ACHN (cell line): ENCODE data around the gene POLR2E.
A peak's percentile ranks its signal among the peaks of the same experiment; 100 is the strongest.

Source experiments
- DNase-seq: peaks from one replicate; pipeline ENCODE4 v3.0.0-alpha.2; 2015
- in situ Hi-C: cut with HindIII; loops from 2 replicates; pipeline ENCODE4 v1.10.0; 2017; ENCODE audit warnings: low sequenced_read_pairs, low pct_ligation_motif_present, low pct_unique_long_range_greater_than_20kb

The POLR2E gene

GRCh38 chr19:1070931-1071791, 24.0 kb downstream of the POLR2E start:
- DNase-seq, result no peak
- in situ Hi-C loops, result no loop called here

GRCh38 chr19:1070576-1070930, 24.6 kb downstream of the POLR2E start:
- no peak for DNase-seq
- in situ Hi-C loops, result no loop called here

- DNase-seq, result no peak
Observed at GRCh38 chr19:1069009-1069779, 26.0 kb downstream of the POLR2E start.

GRCh38 chr19:1068009-1069001, 26.9 kb downstream of the POLR2E start:
- in situ Hi-C loops, result no loop called here
- DNase-seq, result no peak

More at GRCh38 chr19:1069009-1069779, 26.0 kb downstream of the POLR2E start:
- in situ Hi-C loops, result no loop called here

GRCh38 chr19:1067341-1067957, 27.7 kb downstream of the POLR2E start:
- DNase-seq, result no peak
- in situ Hi-C loops, result no loop called here

- in situ Hi-C loops, result no loop called here
- DNase-seq, result no peak
Observed at GRCh38 chr19:1066748-1067340, 28.3 kb downstream of the POLR2E start, which contains the start of gene ARHGAP45. ARHGAP45 (plus strand) TSS chr19:1067167; CDS start chr19:1067406, 239 bp downstream.

GRCh38 chr19:1066251-1066747, 28.9 kb downstream of the POLR2E start:
- in situ Hi-C loops, result no loop called here
- no peak for DNase-seq

GRCh38 chr19:1065606-1066109, 29.5 kb downstream of the POLR2E start:
- no peak for DNase-seq
- in situ Hi-C loops, result no loop called here

- peak; percentile 70 for DNase-seq
- in situ Hi-C loops, result no loop called here
Observed at GRCh38 chr19:1064661-1065605, 30.2 kb downstream of the POLR2E start.

GRCh38 chr19:1063909-1064660, 31.1 kb downstream of the POLR2E start:
- in situ Hi-C loops, result no loop called here
- no peak for DNase-seq

- in situ Hi-C loops, result no loop called here
Observed at GRCh38 chr19:1063030-1063908, 31.9 kb downstream of the POLR2E start.

GRCh38 chr19:1062387-1063029, 32.7 kb downstream of the POLR2E start:
- in situ Hi-C loops, result no loop called here
- no peak for DNase-seq

More at GRCh38 chr19:1063030-1063908, 31.9 kb downstream of the POLR2E start:
- no peak for DNase-seq

GRCh38 chr19:1061987-1062386, 33.2 kb downstream of the POLR2E start:
- in situ Hi-C loops, result no loop called here
- DNase-seq, result no peak

GRCh38 chr19:1060689-1061088, 34.5 kb downstream of the POLR2E start:
- DNase-seq, result no peak
- in situ Hi-C loops, result no loop called here
